ENCODE data around the gene ZNF688. TPM values are rescaled to one million over a fixed set of nuclear protein-coding genes. Genes with fewer than 3 reads are reported as not detected.

ZNF688 gene
- total and polyA plus RNA-seq, 5 donors from 2014 or later, result 12.1 to 59.1 (median 50.0) TPM

GRCh38 chr16:30553393-30553899, 18.1 kb downstream of the ZNF688 start:
- Histone ChIP-seq H3K27me3 (ENCODE audit: control insufficient read depth, insufficient read depth, low read length) (no peaks in the 10 kb centered on the region), H3K4me1 (ENCODE audit: control insufficient read depth, insufficient read depth, low read length, poor library complexity, severe bottlenecking) (peaks cover 59% of the 10 kb centered on the region), H3K36me3 (ENCODE audit: control insufficient read depth, insufficient read depth, low read length) (peaks cover 18% of the 10 kb centered on the region), H3K27ac (ENCODE audit: insufficient read depth, low read length, poor library complexity, severe bottlenecking) (peak overlapping the region; percentile 65), H3K4me3 (ENCODE audit: low read depth, low read length) (no peak overlapping the region), H3K9me3 (ENCODE audit: control insufficient read depth in 2 of 2, low read length in 2 of 2) (no peaks in the 10 kb centered on the region)
- peak overlapping the region; percentile 73 to 94 (median 75) for H3K27ac Mint-ChIP-seq
- peaks cover 16% of the 10 kb centered on the region for H3K36me3 Mint-ChIP-seq
- no peak for DNase-seq
- H3K4me1 Mint-ChIP-seq, result peaks cover 6 to 67% (median 41%) of the 10 kb centered on the region in 4 donors
- H3K27me3 Mint-ChIP-seq, result no peaks in the 10 kb centered on the region
- ATAC-seq (ENCODE audit: low read depth in 2 of 2), result no peak
- H3K9me3 Mint-ChIP-seq, result no peaks in the 10 kb centered on the region
- peak overlapping the region; percentile 10 to 95 (median 26) for H3K4me3 Mint-ChIP-seq

GRCh38 chr16:30552956-30553355, 18.6 kb downstream of the ZNF688 start:
- DNase-seq, result no peak
- peaks cover 16% of the 10 kb centered on the region for H3K36me3 Mint-ChIP-seq
- Histone ChIP-seq H3K4me1 (ENCODE audit: control insufficient read depth, insufficient read depth, low read length, poor library complexity, severe bottlenecking) (peaks cover 59% of the 10 kb centered on the region), H3K36me3 (ENCODE audit: control insufficient read depth, insufficient read depth, low read length) (peaks cover 18% of the 10 kb centered on the region), H3K27ac (ENCODE audit: insufficient read depth, low read length, poor library complexity, severe bottlenecking) (peak overlapping the region; percentile 65), H3K27me3 (ENCODE audit: control insufficient read depth, insufficient read depth, low read length) (no peaks in the 10 kb centered on the region), H3K4me3 (ENCODE audit: low read depth, low read length) (no peak overlapping the region), H3K9me3 (ENCODE audit: control insufficient read depth in 2 of 2, low read length in 2 of 2) (no peaks in the 10 kb centered on the region)
- peak overlapping the region; percentile 73 to 94 (median 75) for H3K27ac Mint-ChIP-seq
- peak overlapping the region in 2 of 4 donors; percentile 16 to 95 for H3K4me3 Mint-ChIP-seq
- no peak for ATAC-seq (ENCODE audit: low read depth in 2 of 2)
- no peaks in the 10 kb centered on the region for H3K9me3 Mint-ChIP-seq
- peaks cover 6 to 69% (median 45%) of the 10 kb centered on the region in 4 donors for H3K4me1 Mint-ChIP-seq
- H3K27me3 Mint-ChIP-seq, result no peaks in the 10 kb centered on the region

GRCh38 chr16:30551781-30552180, 19.7 kb downstream of the ZNF688 start:
- peak; percentile 84 for ATAC-seq (ENCODE audit: low read depth in 2 of 2)

GRCh38 chr16:30548416-30549253, 22.9 kb downstream of the ZNF688 start:
- no peak overlapping the region for H3K4me3 ChIP-seq (ENCODE audit: low read depth, low read length)
- no peaks in the 10 kb centered on the region for H3K27me3 Mint-ChIP-seq
- H3K4me1 ChIP-seq (ENCODE audit: control insufficient read depth, insufficient read depth, low read length, poor library complexity, severe bottlenecking), result peaks cover 27% of the 10 kb centered on the region
- H3K27me3 ChIP-seq (ENCODE audit: control insufficient read depth, insufficient read depth, low read length), result no peaks in the 10 kb centered on the region
- peak overlapping the region in 1 of 4 donors; percentile 23 for H3K4me3 Mint-ChIP-seq
- peaks cover 5% of the 10 kb centered on the region for H3K36me3 ChIP-seq (ENCODE audit: control insufficient read depth, insufficient read depth, low read length)
- H3K9me3 Mint-ChIP-seq, result no peaks in the 10 kb centered on the region
- no peak overlapping the region for H3K27ac ChIP-seq (ENCODE audit: insufficient read depth, low read length, poor library complexity, severe bottlenecking)
- no peak for DNase-seq
- H3K36me3 Mint-ChIP-seq, result peaks cover 3% of the 10 kb centered on the region
- H3K9me3 ChIP-seq (ENCODE audit: control insufficient read depth in 2 of 2, low read length in 2 of 2), result no peaks in the 10 kb centered on the region
- peaks cover 6 to 51% (median 34%) of the 10 kb centered on the region in 4 donors for H3K4me1 Mint-ChIP-seq
- peak overlapping the region; percentile 63 to 73 (median 64) for H3K27ac Mint-ChIP-seq
- no peak for ATAC-seq (ENCODE audit: low read depth in 2 of 2)

More at GRCh38 chr16:30551781-30552180, 19.7 kb downstream of the ZNF688 start:
- Histone ChIP-seq H3K4me1 (ENCODE audit: control insufficient read depth, insufficient read depth, low read length, poor library complexity, severe bottlenecking) (peaks cover 47% of the 10 kb centered on the region), H3K27ac (ENCODE audit: insufficient read depth, low read length, poor library complexity, severe bottlenecking) (peak overlapping the region; percentile 65), H3K4me3 (ENCODE audit: low read depth, low read length) (peak overlapping the region; percentile 44), H3K36me3 (ENCODE audit: control insufficient read depth, insufficient read depth, low read length) (peaks cover 18% of the 10 kb centered on the region), H3K9me3 (ENCODE audit: control insufficient read depth in 2 of 2, low read length in 2 of 2) (no peaks in the 10 kb centered on the region), H3K27me3 (ENCODE audit: control insufficient read depth, insufficient read depth, low read length) (no peaks in the 10 kb centered on the region)
- Mint-ChIP-seq H3K36me3 (peaks cover 16% of the 10 kb centered on the region), H3K27ac (peak overlapping the region; percentile 94 to 97 (median 96)), H3K4me1 (peaks cover 6 to 68% (median 44%) of the 10 kb centered on the region in 4 donors), H3K4me3 (peak overlapping the region; percentile 77 to 95 (median 84)), H3K27me3 (no peaks in the 10 kb centered on the region), H3K9me3 (no peaks in the 10 kb centered on the region)
- peak; percentile 51 to 90 (median 73) for DNase-seq

- no peak overlapping the region for H3K4me3 Mint-ChIP-seq
- H3K9me3 Mint-ChIP-seq, result no peaks in the 10 kb centered on the region
- H3K4me3 ChIP-seq (ENCODE audit: low read depth, low read length), result no peak overlapping the region
- no peak overlapping the region for H3K27ac ChIP-seq (ENCODE audit: insufficient read depth, low read length, poor library complexity, severe bottlenecking)
- no peaks in the 10 kb centered on the region for H3K27me3 ChIP-seq (ENCODE audit: control insufficient read depth, insufficient read depth, low read length)
- no peak for DNase-seq
- no peaks in the 10 kb centered on the region for H3K36me3 Mint-ChIP-seq
- peaks cover 2% of the 10 kb centered on the region for H3K4me1 ChIP-seq (ENCODE audit: control insufficient read depth, insufficient read depth, low read length, poor library complexity, severe bottlenecking)
- ATAC-seq (ENCODE audit: low read depth in 2 of 2), result no peak
- peaks cover 0 to 25% (median 16%) of the 10 kb centered on the region in 4 donors for H3K4me1 Mint-ChIP-seq
- no peaks in the 10 kb centered on the region for H3K9me3 ChIP-seq (ENCODE audit: control insufficient read depth in 2 of 2, low read length in 2 of 2)
- no peaks in the 10 kb centered on the region for H3K27me3 Mint-ChIP-seq
- H3K36me3 ChIP-seq (ENCODE audit: control insufficient read depth, insufficient read depth, low read length), result no peaks in the 10 kb centered on the region
- H3K27ac Mint-ChIP-seq, result peak overlapping the region; percentile 7 to 19 (median 10)
Observed at GRCh38 chr16:30546115-30546514, 25.4 kb downstream of the ZNF688 start.

- ATAC-seq (ENCODE audit: low read depth in 2 of 2) (no peak), DNase-seq (no peak)
- no peak overlapping the region for H3K4me3 ChIP-seq (ENCODE audit: low read depth, low read length)
- no peaks in the 10 kb centered on the region for H3K9me3 ChIP-seq (ENCODE audit: control insufficient read depth in 2 of 2, low read length in 2 of 2)
- Mint-ChIP-seq H3K9me3 (no peaks in the 10 kb centered on the region), H3K4me3 (no peak overlapping the region), H3K4me1 (peaks cover 0 to 15% (median 2%) of the 10 kb centered on the region in 4 donors), H3K27ac (no peak overlapping the region), H3K36me3 (no peaks in the 10 kb centered on the region), H3K27me3 (no peaks in the 10 kb centered on the region)
- no peak overlapping the region for H3K27ac ChIP-seq (ENCODE audit: insufficient read depth, low read length, poor library complexity, severe bottlenecking)
- no peaks in the 10 kb centered on the region for H3K36me3 ChIP-seq (ENCODE audit: control insufficient read depth, insufficient read depth, low read length)
- no peaks in the 10 kb centered on the region for H3K27me3 ChIP-seq (ENCODE audit: control insufficient read depth, insufficient read depth, low read length)
- no peaks in the 10 kb centered on the region for H3K4me1 ChIP-seq (ENCODE audit: control insufficient read depth, insufficient read depth, low read length, poor library complexity, severe bottlenecking)
Observed at GRCh38 chr16:30543067-30543466, 28.4 kb downstream of the ZNF688 start.

GRCh38 chr16:30541502-30542329, 29.8 kb downstream of the ZNF688 start:
- ATAC-seq (ENCODE audit: low read depth in 2 of 2), result no peak
- H3K36me3 ChIP-seq (ENCODE audit: control insufficient read depth, insufficient read depth, low read length), result no peaks in the 10 kb centered on the region
- Mint-ChIP-seq H3K27ac (no peak overlapping the region), H3K27me3 (no peaks in the 10 kb centered on the region), H3K4me1 (peaks cover 0 to 23% (median 9%) of the 10 kb centered on the region in 4 donors), H3K36me3 (peaks cover 5% of the 10 kb centered on the region), H3K9me3 (no peaks in the 10 kb centered on the region), H3K4me3 (no peak overlapping the region)
- no peak overlapping the region for H3K4me3 ChIP-seq (ENCODE audit: low read depth, low read length)
- H3K27me3 ChIP-seq (ENCODE audit: control insufficient read depth, insufficient read depth, low read length), result no peaks in the 10 kb centered on the region
- no peak overlapping the region for H3K27ac ChIP-seq (ENCODE audit: insufficient read depth, low read length, poor library complexity, severe bottlenecking)
- no peak for DNase-seq
- H3K9me3 ChIP-seq (ENCODE audit: control insufficient read depth in 2 of 2, low read length in 2 of 2), result no peaks in the 10 kb centered on the region
- H3K4me1 ChIP-seq (ENCODE audit: control insufficient read depth, insufficient read depth, low read length, poor library complexity, severe bottlenecking), result no peaks in the 10 kb centered on the region
